AG08395 (cell line): ENCODE measurements around the gene TSHR.

Experiments
- DNase-seq: peaks from one replicate; pipeline ENCODE4 v3.0.0; 2012; ENCODE audit warnings: mixed read lengths, low spot score

The TSHR gene

GRCh38 chr14:81137316-81137715 lies 181.9 kb downstream of the TSHR start:
- peak; percentile 92 for DNase-seq

DNA sequence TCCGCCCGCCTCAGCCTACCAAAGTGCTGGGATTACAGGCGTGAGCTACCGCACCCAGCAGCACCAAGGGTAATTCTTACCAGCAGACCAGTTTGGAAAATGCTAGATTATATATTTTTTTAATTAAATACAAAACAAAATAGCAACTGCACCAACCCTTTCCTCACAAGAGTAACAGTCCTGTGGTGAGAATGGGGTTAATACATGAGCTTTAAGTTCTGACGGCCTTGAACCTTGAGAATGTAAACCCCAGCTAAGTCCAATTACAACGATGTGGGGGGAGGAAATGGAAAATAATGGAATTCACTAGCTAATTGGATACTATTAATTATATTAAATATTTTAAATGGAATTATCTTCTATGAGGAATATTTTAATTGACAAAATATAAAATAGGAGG lies 183.0 kb downstream of the TSHR start:
- DNase-seq = no peak

- no peak for DNase-seq
Measured at GRCh38 chr14:81141426-81141825, 186.0 kb downstream of the TSHR start.

- no peak for DNase-seq
Measured at GRCh38 chr14:81143793-81144192, 188.4 kb downstream of the TSHR start.

DNA sequence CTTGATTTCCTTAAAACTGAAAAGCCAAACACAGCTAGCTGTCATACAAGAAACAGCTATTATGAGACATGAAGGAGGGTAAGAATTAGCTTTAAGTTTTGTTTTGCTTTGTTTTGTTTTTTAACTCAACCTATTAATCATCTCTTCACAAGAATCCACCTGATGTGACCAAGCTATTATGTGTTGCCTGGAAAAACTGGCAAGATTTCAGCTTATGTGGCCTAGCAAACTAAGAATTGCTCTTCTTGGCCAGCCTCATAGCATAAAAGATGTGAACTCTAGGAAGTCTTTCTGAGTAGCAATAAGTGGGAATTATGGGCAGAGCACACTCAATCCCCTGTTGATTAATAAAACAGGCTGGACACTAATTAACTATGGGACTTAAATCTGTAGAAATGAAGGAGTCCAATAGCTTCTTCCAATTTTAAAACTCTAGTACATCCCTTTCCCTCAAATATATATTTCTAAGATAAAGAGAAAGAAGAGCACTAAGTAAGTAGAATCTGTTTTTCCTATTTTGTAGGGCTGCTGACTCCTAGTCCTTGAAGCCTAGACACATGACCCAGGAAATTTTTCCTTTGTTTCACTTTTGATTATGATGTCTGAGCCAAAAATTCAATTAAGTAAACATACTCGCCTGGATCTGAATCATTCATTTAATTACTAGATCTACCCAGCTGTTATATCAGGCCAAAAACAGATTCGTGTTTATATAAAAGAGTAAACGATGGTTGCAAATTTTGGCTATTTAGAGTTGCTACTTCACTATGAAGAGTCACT lies 189.6 kb downstream of the TSHR start:
- DNase-seq = no peak

GRCh38 chr14:81147140-81147897 lies 191.9 kb downstream of the TSHR start:
- DNase-seq = no peak

DNA sequence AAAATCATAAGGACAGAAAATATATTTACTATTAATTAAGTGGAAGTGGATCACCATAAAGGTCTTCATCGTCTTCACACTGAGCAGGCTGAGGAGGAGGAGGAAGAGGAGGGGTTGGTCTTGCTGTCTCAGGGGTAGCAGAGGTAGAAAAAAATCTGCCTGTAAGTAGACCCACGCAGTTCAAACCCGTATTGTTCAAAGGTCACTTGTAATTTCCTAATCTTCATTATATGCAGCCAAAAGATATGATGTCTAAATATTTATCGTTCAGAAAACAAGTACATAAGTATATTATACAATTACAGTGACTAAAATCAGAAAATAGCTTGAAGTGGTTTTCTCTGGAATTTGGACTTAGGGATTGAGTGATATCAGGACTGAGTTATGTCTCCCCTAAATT lies 193.2 kb downstream of the TSHR start:
- DNase-seq = no peak

- DNase-seq = no peak
Measured at GRCh38 chr14:81153187-81153586, 197.8 kb downstream of the TSHR start.

GRCh38 chr14:81157431-81157830 lies 202.0 kb downstream of the TSHR start:
- DNase-seq = no peak

- no peak for DNase-seq
Measured at GRCh38 chr14:81161088-81161487, 205.7 kb downstream of the TSHR start.

DNA sequence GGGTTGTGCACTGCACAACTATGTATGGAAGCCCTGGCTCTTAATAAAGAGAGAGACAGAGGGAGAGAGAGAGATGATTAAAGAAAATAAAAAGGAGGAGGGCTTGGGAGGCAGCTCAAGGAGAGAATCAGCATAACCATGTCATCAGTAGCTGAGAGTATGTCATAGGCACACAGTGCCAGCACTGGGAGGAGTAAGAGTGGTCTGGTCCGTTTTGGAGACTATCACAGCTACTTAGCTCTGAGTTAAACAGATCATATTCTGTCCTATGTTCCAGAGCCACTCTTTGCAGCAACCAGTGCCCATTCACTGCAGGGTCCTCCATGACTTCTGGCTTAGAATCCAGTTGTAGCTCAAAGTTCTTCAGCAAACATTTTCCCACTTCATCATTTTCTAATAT lies 206.3 kb downstream of the TSHR start:
- no peak for DNase-seq

GRCh38 chr14:81162941-81163340 lies 207.5 kb downstream of the TSHR start:
- DNase-seq = no peak

- DNase-seq = peak; percentile 77
Measured at GRCh38 chr14:81164167-81164774, 208.8 kb downstream of the TSHR start.

- DNase-seq = no peak
Measured at GRCh38 chr14:81165188-81165587, 209.8 kb downstream of the TSHR start.

GRCh38 chr14:81166121-81166520 lies 210.7 kb downstream of the TSHR start:
- DNase-seq = no peak

GRCh38 chr14:81169267-81169666 lies 213.8 kb downstream of the TSHR start:
- DNase-seq = no peak

- peak; percentile 21 for DNase-seq
Measured at GRCh38 chr14:81169711-81170103, 214.3 kb downstream of the TSHR start.

DNA sequence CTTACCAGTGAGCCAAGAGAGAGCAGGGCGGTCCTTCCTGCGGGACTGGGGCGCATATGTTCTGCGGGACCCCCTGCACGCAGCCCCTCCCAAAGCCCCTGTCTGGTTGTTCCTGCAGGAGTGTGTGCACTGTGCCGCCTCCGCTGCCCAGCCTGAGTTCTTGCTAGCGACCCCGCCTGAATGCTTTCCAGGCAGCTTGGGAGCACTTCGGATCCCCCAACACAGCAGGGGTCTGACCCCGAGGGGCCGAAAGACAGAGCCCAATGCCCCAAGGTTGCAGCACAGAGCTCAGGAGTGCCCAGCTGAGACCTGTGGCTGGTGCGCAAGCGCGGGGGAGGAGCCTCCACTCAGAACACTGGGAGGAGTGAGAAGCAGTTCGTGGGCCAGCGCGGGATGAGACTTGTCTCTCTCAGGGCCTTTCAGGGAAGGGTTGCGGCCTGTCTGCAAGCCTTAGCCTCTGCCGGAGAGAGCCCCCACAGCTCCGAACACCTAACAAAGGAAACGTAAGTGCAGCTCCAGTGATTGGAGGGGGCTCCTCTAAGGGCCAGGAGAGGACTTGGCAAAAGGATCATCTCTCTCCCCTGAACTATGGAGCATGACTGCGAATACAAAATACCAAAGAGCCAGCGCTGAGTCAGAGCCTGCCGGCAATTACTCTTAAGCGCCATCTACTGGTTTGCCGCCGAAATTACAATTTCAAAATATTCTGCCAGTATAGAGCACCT lies 214.8 kb downstream of the TSHR start:
- peak; percentile 96 for DNase-seq

- no peak for DNase-seq
Measured at GRCh38 chr14:81170829-81171195, 215.4 kb downstream of the TSHR start.

DNA sequence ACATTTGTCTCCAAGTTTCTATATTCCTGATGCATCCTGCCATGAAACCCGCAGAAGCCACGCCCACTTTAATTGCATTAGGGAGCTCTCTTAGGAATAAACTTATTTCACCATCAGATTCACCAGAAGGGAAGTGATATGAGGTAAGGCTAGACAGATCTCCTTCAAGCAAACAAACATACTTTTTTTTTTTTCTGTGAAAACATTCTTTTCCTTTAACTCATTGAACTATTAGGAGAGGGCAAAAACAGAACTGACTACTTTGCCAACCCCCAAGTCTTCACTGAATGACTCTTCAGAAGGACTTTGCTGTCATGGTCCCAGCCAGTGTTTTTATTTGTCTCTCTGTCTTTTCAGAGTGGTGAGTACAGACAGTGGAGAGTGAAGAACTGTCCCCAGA lies 216.9 kb downstream of the TSHR start:
- peak; percentile 35 for DNase-seq

DNA sequence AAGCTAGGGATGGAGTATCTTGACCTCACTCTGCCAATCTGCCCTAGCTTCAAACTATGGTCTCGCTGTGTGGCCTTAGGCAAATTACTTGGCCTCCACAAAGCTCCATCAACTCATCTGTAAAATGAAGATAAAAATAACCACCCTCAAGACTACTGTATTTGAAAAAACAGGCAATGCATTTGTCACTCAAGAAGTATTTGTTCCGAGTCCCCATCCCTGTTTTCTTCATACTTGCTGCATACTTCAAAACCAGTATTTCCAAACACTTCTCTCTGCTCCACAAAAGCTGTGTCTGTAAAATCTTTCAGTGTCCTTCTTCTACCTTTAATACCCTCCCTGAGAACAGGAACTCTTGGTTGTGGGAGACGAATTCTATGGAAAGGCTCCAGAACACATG lies 217.5 kb downstream of the TSHR start:
- peak; percentile 14 for DNase-seq

DNA sequence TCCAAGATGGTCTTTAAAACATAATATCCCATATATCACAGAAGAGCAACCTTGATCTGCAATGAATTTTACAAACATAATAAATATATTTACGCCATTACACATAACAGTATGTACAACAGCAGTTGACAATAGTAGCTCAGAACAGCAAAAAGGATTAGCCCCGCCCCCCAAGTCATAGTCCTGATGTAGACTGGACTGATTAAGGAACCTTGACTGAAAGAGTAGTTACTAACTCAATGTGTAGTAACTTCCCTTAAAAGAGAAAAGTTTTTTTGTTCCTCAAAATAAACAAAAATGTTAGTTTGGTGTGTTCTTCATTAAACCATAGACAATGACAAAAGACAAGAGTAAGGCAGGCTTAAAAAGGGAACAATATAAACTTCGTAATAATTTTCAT lies 220.8 kb downstream of the TSHR start:
- no peak for DNase-seq

- no peak for DNase-seq
Measured at GRCh38 chr14:81177225-81177624, 221.8 kb downstream of the TSHR start.
